MM.1S (cell line): ENCODE data around the gene CRMP1.

Experiments used
- DNase-seq: peaks from one replicate; pipeline ENCODE4 v3.0.0-alpha.2; 2015
- H2AFZ ChIP-seq: fragments of 300-600 bp; sonication (generic); 2 replicates; pipeline ENCODE4 v1.6.0; 2016; ENCODE audit warnings: antibody characterized with exemption, low read length
- H3F3A ChIP-seq: fragments of 300-600 bp; sonication (generic); 2 replicates; pipeline ENCODE4 v1.6.1; 2016; ENCODE audit warnings: mild to moderate bottlenecking, antibody characterized with exemption, low read length, moderate library complexity, mixed read lengths; ENCODE audit not compliant: insufficient read depth
- H3K27ac ChIP-seq: fragments of 300-600 bp; sonication (generic); 2 replicates; pipeline ENCODE4 v1.5.1; 2016; ENCODE audit warnings: mild to moderate bottlenecking, low read length
- H3K27me3 ChIP-seq: fragments of 300-600 bp; sonication (generic); replicated peaks from 2 replicates; pipeline ENCODE4 v1.6.0; 2016; ENCODE audit warnings: low read length; ENCODE audit not compliant: insufficient read depth
- H3K36me3 ChIP-seq: fragments of 300-600 bp; sonication (generic); replicated peaks from 2 replicates; pipeline ENCODE4 v1.6.1; 2016; ENCODE audit warnings: mild to moderate bottlenecking, low read length, mixed read lengths; ENCODE audit not compliant: insufficient read depth
- H3K4me1 ChIP-seq: fragments of 300-600 bp; sonication (generic); 2 replicates; pipeline ENCODE4 v1.6.1; 2016; ENCODE audit warnings: low read length, mixed read lengths
- H3K4me2 ChIP-seq: fragments of 300-600 bp; sonication (generic); 2 replicates; pipeline ENCODE4 v1.6.0; 2016; ENCODE audit warnings: low read depth, low read length
- H3K4me3 ChIP-seq: fragments of 300-600 bp; sonication (generic); 2 replicates; pipeline ENCODE4 v1.5.1; 2016; ENCODE audit warnings: low read length, mixed read lengths
- H3K79me2 ChIP-seq: fragments of 300-600 bp; sonication (generic); 2 replicates; pipeline ENCODE4 v1.6.1; 2016; ENCODE audit warnings: mixed run types, low read length, mixed read lengths
- H3K9ac ChIP-seq: fragments of 300-600 bp; sonication (generic); 2 replicates; pipeline ENCODE4 v1.6.1; 2016; ENCODE audit warnings: low read length, mixed read lengths
- H3K9me2 ChIP-seq: fragments of 300-600 bp; sonication (generic); replicated peaks from 2 replicates; pipeline ENCODE4 v1.6.1; 2016; ENCODE audit warnings: mild to moderate bottlenecking, low read length, mixed read lengths; ENCODE audit not compliant: insufficient read depth
- H3K9me3 ChIP-seq: fragments of 300-600 bp; sonication (generic); replicated peaks from 2 replicates; pipeline ENCODE4 v1.6.1; 2016; ENCODE audit warnings: mild to moderate bottlenecking, low read length, mixed read lengths; ENCODE audit not compliant: insufficient read depth
- H4K20me1 ChIP-seq: fragments of 300-600 bp; sonication (generic); 2 replicates; pipeline ENCODE4 v1.6.1; 2016; ENCODE audit warnings: mild to moderate bottlenecking, low read length, moderate library complexity, mixed read lengths; ENCODE audit not compliant: insufficient read depth
- EZH2 ChIP-seq: fragments of 300-600 bp; sonication (generic); optimal IDR thresholded peaks from 2 replicates; pipeline ENCODE3; 2017; ENCODE audit warnings: low read depth, mild to moderate bottlenecking, antibody characterized with exemption, low read length, mixed read lengths
- EZH2phosphoT487 ChIP-seq: fragments of 300-600 bp; sonication (generic); IDR thresholded peaks from 2 replicates; pipeline ENCODE4 v1.6.1; 2018; ENCODE audit warnings: antibody characterized with exemption, low read length
- TF ChIP-seq, protein P1 (sequence below): fragments of 300-600 bp; sonication (generic); IDR thresholded peaks from 2 replicates; pipeline ENCODE4 v1.5.1; 2016; ENCODE audit warnings: antibody characterized with exemption, low read length, mixed read lengths

CRMP1 gene

GRCh38 chr4:5836943-5837342 is 55.9 kb downstream of the CRMP1 start:
- no peaks in the 10 kb centered on the region for H4K20me1 ChIP-seq
- no peaks in the 10 kb centered on the region for H3K36me3 ChIP-seq
- no peak overlapping the region for H3K9ac ChIP-seq
- no peaks in the 10 kb centered on the region for H3K9me3 ChIP-seq
- H3K4me1 ChIP-seq: no peaks in the 10 kb centered on the region
- H3K27me3 ChIP-seq: no peaks in the 10 kb centered on the region
- TF ChIP-seq, protein P1, sequence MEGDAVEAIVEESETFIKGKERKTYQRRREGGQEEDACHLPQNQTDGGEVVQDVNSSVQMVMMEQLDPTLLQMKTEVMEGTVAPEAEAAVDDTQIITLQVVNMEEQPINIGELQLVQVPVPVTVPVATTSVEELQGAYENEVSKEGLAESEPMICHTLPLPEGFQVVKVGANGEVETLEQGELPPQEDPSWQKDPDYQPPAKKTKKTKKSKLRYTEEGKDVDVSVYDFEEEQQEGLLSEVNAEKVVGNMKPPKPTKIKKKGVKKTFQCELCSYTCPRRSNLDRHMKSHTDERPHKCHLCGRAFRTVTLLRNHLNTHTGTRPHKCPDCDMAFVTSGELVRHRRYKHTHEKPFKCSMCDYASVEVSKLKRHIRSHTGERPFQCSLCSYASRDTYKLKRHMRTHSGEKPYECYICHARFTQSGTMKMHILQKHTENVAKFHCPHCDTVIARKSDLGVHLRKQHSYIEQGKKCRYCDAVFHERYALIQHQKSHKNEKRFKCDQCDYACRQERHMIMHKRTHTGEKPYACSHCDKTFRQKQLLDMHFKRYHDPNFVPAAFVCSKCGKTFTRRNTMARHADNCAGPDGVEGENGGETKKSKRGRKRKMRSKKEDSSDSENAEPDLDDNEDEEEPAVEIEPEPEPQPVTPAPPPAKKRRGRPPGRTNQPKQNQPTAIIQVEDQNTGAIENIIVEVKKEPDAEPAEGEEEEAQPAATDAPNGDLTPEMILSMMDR: no peak
- TF ChIP-seq EZH2phosphoT487: no peak
- no peak for TF ChIP-seq EZH2
- H2AFZ ChIP-seq: no peak overlapping the region
- no peak overlapping the region for H3K27ac ChIP-seq
- no peak overlapping the region for H3K4me2 ChIP-seq
- H3K9me2 ChIP-seq: no peaks in the 10 kb centered on the region
- DNase-seq: no peak
- H3K79me2 ChIP-seq: no peaks in the 10 kb centered on the region
- no peaks in the 10 kb centered on the region for H3F3A ChIP-seq
- no peak overlapping the region for H3K4me3 ChIP-seq

- Histone ChIP-seq H3K4me1 (peaks cover 29% of the 10 kb centered on the region), H3K79me2 (no peaks in the 10 kb centered on the region), H3K36me3 (no peaks in the 10 kb centered on the region), H3K4me3 (no peak overlapping the region), H3K27me3 (no peaks in the 10 kb centered on the region), H3K27ac (no peak overlapping the region), H3K9me3 (no peaks in the 10 kb centered on the region), H4K20me1 (no peaks in the 10 kb centered on the region), H2AFZ (no peak overlapping the region), H3K9me2 (no peaks in the 10 kb centered on the region), H3F3A (peaks cover 16% of the 10 kb centered on the region), H3K9ac (no peak overlapping the region), H3K4me2 (no peak overlapping the region)
- TF ChIP-seq EZH2phosphoT487 (no peak), EZH2 (no peak)
- TF ChIP-seq, protein P1: no peak
- DNase-seq: no peak
Measured at GRCh38 chr4:5828005-5828391, 64.9 kb downstream of the CRMP1 start.

DNA sequence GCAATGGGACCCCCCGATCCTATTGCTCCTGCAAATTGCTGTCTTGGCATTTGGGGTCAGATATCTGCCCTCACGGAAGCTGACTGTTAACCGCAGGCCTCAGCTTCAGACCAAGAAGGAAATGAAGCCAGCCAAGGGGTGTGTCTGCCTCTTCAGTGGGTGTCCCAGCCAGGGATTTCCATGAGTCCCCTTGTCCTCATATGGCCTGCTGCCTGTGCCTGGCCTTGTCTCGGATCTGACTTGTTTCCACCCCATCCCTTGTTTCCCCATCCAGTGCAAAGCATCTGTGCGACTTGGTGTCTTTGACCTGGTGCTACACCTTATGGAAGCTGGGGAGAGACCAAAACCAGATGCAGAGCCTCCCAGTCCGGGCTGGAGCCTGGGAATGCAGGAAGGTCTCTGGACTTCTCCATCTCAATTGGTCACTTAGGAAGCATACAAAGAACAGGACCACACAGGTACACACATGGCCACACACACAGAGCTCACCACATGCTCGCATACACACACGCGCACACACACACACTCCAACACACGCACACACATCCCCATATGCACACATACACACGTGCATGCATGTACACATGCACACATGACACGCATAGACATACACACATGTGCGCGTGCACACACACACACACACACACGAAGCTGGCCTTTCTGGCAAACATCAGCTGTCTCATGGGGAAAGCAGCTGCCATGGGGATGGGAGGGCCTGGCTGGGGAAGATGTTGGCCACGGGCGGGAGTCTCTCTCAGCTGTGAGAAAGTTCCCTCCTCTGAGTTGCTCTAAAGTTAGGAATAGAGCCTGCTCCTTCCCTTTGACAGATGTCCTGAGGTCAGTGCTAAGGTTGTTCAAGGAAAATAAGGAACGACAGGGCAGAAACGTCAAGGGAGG is 65.5 kb downstream of the CRMP1 start:
- DNase-seq: no peak
- H3K4me1 ChIP-seq: peaks cover 36% of the 10 kb centered on the region
- H3K4me2 ChIP-seq: no peak overlapping the region

More for the DNA sequence above, 65.5 kb downstream of the CRMP1 start:
- no peak overlapping the region for H3K9ac ChIP-seq
- H3K9me3 ChIP-seq: no peaks in the 10 kb centered on the region
- H3K27me3 ChIP-seq: no peaks in the 10 kb centered on the region
- TF ChIP-seq, protein P1: no peak
- TF ChIP-seq EZH2: no peak
- no peak for TF ChIP-seq EZH2phosphoT487
- no peak overlapping the region for H3K27ac ChIP-seq
- H3K9me2 ChIP-seq: no peaks in the 10 kb centered on the region
- no peak overlapping the region for H2AFZ ChIP-seq
- no peaks in the 10 kb centered on the region for H3K79me2 ChIP-seq
- no peak overlapping the region for H3K4me3 ChIP-seq
- H3K36me3 ChIP-seq: no peaks in the 10 kb centered on the region
- H3F3A ChIP-seq: peaks cover 22% of the 10 kb centered on the region
- no peaks in the 10 kb centered on the region for H4K20me1 ChIP-seq
